GM12865 (cell line): Measurements from ENCODE around the gene SLC6A20.

ENCODE experiments used
- DNase-seq: peaks from one replicate; pipeline ENCODE4 v3.0.0; 2010; ENCODE audit warnings: low read depth
- H3K4me3 ChIP-seq: 2 replicates; pipeline ENCODE4 v1.5.1; 2011; ENCODE audit warnings: mild to moderate bottlenecking, low read depth, low read length, control low read depth
- TF ChIP-seq, protein P1 (sequence below): IDR thresholded peaks from 2 replicates; pipeline ENCODE4 v1.5.1; 2011; ENCODE audit warnings: low read length, control low read depth, low read depth, inconsistent platforms; ENCODE audit not compliant: insufficient read depth; ENCODE audit errors: missing control alignments

Gene SLC6A20

GRCh38 chr3:45802146-45802545 is 5.8 kb upstream of the SLC6A20 start:
- TF ChIP-seq, protein P1, sequence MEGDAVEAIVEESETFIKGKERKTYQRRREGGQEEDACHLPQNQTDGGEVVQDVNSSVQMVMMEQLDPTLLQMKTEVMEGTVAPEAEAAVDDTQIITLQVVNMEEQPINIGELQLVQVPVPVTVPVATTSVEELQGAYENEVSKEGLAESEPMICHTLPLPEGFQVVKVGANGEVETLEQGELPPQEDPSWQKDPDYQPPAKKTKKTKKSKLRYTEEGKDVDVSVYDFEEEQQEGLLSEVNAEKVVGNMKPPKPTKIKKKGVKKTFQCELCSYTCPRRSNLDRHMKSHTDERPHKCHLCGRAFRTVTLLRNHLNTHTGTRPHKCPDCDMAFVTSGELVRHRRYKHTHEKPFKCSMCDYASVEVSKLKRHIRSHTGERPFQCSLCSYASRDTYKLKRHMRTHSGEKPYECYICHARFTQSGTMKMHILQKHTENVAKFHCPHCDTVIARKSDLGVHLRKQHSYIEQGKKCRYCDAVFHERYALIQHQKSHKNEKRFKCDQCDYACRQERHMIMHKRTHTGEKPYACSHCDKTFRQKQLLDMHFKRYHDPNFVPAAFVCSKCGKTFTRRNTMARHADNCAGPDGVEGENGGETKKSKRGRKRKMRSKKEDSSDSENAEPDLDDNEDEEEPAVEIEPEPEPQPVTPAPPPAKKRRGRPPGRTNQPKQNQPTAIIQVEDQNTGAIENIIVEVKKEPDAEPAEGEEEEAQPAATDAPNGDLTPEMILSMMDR: no peak
- no peak overlapping the region for H3K4me3 ChIP-seq
- DNase-seq: no peak

DNA sequence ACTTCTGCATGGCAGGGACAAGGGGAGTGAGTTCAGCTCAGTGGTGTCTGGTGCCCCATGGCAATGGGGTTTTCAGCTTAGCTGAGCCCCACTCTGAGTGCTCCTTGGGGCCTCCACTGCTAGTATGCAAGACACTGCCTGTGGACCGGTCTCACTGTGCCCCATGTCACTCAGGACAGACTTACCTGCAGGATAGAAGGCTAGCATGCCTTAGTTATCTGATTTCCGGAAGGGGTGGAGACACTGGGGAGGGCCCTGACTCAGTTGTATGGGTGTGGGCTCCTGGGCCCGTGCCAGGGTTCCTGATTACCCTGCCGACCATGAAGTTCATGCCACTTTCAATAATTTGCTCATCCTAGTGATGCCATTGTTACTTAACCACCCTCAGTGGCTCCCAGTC is 4.3 kb upstream of the SLC6A20 start:
- no peak overlapping the region for H3K4me3 ChIP-seq
- DNase-seq: no peak
- TF ChIP-seq, protein P1: no peak

DNA sequence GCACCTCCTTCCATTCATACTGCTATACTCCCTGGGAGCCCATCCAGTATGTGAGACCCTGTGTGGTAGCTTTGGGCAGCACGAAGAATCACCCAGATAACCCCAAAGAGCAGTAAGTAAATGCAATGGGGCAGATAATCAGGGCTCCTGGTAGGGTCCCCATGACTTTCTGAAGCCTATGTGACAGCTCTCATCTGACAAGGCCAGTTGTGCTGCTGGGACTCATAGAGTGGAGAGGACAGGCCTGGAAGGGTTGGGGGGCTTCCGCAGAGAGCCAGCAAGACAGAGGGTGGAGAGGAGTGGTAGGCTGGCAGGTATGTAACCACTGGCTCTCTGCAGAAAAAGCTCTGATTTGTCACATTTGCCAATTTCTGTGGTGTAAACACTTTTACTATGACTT is 3.2 kb upstream of the SLC6A20 start:
- no peak for DNase-seq
- H3K4me3 ChIP-seq: no peak overlapping the region
- TF ChIP-seq, protein P1: no peak

DNA sequence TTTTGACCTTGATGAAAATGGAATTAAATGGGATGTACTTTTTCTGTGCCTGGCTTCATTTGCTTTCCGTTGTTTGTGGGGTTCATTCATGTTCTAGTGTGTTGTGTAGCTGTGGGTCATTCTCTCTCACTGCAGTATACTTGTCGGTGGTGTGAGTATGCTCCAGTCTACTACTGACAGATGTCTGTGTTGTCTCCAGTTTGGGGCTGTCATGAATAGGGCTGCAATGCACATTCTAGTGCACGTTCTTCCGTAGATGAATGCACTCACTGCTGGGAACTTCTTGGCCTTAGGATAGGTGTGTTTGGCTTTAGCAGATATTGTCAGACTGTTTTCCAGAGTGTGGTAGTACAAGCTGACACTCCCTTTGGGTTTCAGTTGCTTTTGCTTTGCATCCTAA is 1.7 kb upstream of the SLC6A20 start:
- DNase-seq: no peak
- H3K4me3 ChIP-seq: no peak overlapping the region
- TF ChIP-seq, protein P1: no peak

DNA sequence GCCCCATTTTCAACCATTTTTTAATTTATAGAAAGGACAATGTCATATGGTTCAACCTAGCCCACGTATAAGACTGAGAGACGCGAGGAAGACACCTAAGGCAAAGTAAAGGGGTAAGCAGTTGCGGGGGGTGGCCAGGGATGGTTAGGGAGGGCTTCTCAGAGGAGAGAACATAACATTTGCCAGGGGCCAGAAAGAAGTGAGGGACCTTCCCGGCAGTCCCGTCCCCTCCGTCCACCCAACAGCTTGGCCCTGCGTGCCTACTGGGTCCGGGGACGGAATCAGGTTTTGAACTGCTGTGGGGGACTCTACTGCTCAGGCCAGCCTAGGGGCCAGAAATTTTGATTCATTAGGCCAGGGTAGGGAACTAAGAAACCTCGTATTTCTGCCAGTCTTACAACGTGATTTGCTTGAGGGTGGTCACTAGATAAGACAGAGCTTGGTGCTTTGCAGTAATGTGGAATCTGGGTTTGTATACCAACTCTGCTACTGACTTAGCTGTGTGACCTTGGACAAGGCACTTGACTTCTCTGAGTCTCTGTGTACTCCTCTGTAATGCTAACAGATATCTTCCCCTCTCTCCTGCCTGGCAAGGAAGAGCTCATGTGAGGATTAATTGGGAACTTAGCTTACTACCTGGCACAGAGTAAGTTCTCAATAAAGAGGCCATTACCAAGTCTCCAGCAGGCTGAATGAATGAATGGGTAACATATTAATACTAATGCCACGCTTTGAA is 734 bp upstream of the SLC6A20 start:
- H3K4me3 ChIP-seq: no peak overlapping the region
- TF ChIP-seq, protein P1: no peak
- no peak for DNase-seq

DNA sequence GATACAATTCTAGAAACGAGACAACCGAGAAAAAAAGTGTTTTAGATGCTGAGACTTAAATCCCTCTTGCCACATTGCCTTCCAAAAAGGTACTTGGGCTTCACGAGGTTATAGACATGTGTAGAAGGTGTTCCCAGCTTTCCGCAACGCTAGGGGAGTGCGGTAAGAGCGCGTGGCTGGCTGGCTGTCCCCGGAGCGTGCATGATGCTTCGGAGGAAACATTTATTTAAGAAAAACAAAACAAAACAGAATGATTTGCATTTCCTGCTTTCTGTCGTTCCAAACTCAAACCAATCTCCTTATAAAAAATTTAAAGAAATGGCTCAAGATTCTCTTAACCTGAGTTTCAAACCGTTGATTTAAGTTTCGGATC is 841 bp downstream of the SLC6A20 start:
- DNase-seq: no peak
- H3K4me3 ChIP-seq: no peak overlapping the region
- TF ChIP-seq, protein P1: no peak

DNA sequence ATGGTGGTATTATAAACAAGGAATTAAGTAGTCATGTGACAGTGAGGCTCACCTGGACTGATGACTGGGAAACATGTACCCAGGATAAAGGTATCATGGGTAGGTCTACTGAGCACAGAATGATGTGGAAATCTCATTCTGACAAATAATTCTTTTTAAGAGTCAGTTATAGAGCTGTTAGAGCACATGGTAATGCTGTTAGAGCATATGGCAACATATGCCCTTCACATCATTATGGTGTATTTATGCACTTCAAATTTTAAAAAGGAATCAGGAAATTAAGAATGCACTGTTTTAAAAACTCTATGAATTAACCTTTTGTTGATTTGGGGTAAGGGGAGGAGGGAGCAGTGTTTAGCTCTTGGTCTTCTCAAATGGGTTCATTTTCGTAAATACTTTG is 1.7 kb downstream of the SLC6A20 start:
- no peak overlapping the region for H3K4me3 ChIP-seq
- TF ChIP-seq, protein P1: no peak
- DNase-seq: no peak
